GM19328 (cell line): ENCODE measurements around the gene DPPA2.

Experiments used
- ATAC-seq: cut with Tn5 transposase; IDR thresholded peaks from one replicate; pipeline ENCODE4 v1.9.1; 2021; ENCODE audit warnings: mild to moderate bottlenecking, moderate library complexity; ENCODE audit not compliant: unreplicated experiment

Gene DPPA2

GRCh38 chr3:109325657-109326056, 9.3 kb upstream of the DPPA2 start:
- ATAC-seq = no peak

- no peak for ATAC-seq
Observed at GRCh38 chr3:109325109-109325508, 8.8 kb upstream of the DPPA2 start.

GRCh38 chr3:109313061-109313460, 3.3 kb downstream of the DPPA2 start:
- no peak for ATAC-seq

GRCh38 chr3:109297496-109297895, 18.8 kb downstream of the DPPA2 start:
- ATAC-seq = no peak

- ATAC-seq = no peak
Observed at GRCh38 chr3:109284071-109284470, 32.2 kb downstream of the DPPA2 start.

- no peak for ATAC-seq
Observed at GRCh38 chr3:109278546-109278945, 37.8 kb downstream of the DPPA2 start.

GRCh38 chr3:109278141-109278540, 38.2 kb downstream of the DPPA2 start:
- ATAC-seq = no peak

- ATAC-seq = no peak
Observed at GRCh38 chr3:109275702-109276293, 40.5 kb downstream of the DPPA2 start.

- no peak for ATAC-seq
Observed at GRCh38 chr3:109270779-109271178, 45.5 kb downstream of the DPPA2 start.

- ATAC-seq = no peak
Observed at GRCh38 chr3:109269577-109270275, 46.6 kb downstream of the DPPA2 start.

- no peak for ATAC-seq
Observed at GRCh38 chr3:109268181-109268580, 48.1 kb downstream of the DPPA2 start.

- ATAC-seq = no peak
Observed at GRCh38 chr3:109265295-109265694, 51.0 kb downstream of the DPPA2 start.

GRCh38 chr3:109257269-109257668, 59.0 kb downstream of the DPPA2 start:
- ATAC-seq = no peak

- ATAC-seq = no peak
Observed at GRCh38 chr3:109254770-109255169, 61.5 kb downstream of the DPPA2 start.

- ATAC-seq = no peak
Observed at GRCh38 chr3:109252641-109253040, 63.7 kb downstream of the DPPA2 start.
